GM06990 (cell line): ENCODE results near the gene MAP2K3.

Experiments used
- DNase-seq: peaks from one replicate; pipeline ENCODE4 v3.0.0-alpha.2; 2011; ENCODE audit not compliant: insufficient read length; ENCODE audit errors: extremely low read depth
- H3K27me3 ChIP-seq: replicated peaks from 2 replicates; pipeline ENCODE4 v1.6.0; 2011; ENCODE audit warnings: low read length; ENCODE audit not compliant: control insufficient read depth, insufficient read depth
- H3K36me3 ChIP-seq: 2 replicates; pipeline ENCODE4 v1.5.1; 2011; ENCODE audit warnings: low read length; ENCODE audit not compliant: control insufficient read depth, insufficient read depth
- H3K4me3 ChIP-seq: replicated peaks from 2 replicates; pipeline ENCODE4 v1.5.1; 2011; ENCODE audit warnings: low read depth, mild to moderate bottlenecking, control low read depth, low read length
- CTCF ChIP-seq: IDR thresholded peaks from 2 replicates; pipeline ENCODE4 v1.5.1; 2011; ENCODE audit warnings: low read length, control low read depth, mild to moderate bottlenecking, inconsistent platforms; ENCODE audit not compliant: insufficient read depth, poor library complexity, severe bottlenecking

MAP2K3 gene

DNA sequence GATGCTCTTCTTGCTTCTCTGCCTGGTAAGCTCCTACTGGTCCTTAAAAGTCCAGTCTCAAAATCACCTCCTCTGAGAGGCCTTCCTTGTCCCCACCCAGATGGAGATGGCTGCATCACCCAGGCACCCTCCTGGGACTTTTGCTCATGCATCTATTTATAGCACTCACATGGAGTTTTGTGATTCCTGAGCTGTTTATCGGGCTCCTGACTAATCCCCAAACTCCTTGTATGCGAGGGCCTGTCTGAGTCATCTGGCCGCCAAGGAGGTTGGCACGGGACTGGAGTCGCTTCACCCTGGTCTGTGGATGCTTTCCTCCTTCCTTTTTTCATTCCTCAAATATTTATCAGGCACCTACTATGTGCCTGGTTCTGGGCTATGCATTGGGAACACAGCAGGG lies 2.3 kb upstream of the MAP2K3 start:
- H3K27me3 ChIP-seq = no peaks in the 10 kb centered on the region; the same call in 1 of the 2 replicates
- TF ChIP-seq CTCF = no peak
- no peak for DNase-seq
- no peaks in the 10 kb centered on the region for H3K36me3 ChIP-seq
- no peak overlapping the region for H3K4me3 ChIP-seq

GRCh38 chr17:21282850-21283249 lies 1.7 kb upstream of the MAP2K3 start:
- Histone ChIP-seq H3K4me3 (no peak overlapping the region), H3K36me3 (no peaks in the 10 kb centered on the region), H3K27me3 (no peaks in the 10 kb centered on the region; the same call in 1 of the 2 replicates)
- DNase-seq = no peak
- TF ChIP-seq CTCF = no peak

DNA sequence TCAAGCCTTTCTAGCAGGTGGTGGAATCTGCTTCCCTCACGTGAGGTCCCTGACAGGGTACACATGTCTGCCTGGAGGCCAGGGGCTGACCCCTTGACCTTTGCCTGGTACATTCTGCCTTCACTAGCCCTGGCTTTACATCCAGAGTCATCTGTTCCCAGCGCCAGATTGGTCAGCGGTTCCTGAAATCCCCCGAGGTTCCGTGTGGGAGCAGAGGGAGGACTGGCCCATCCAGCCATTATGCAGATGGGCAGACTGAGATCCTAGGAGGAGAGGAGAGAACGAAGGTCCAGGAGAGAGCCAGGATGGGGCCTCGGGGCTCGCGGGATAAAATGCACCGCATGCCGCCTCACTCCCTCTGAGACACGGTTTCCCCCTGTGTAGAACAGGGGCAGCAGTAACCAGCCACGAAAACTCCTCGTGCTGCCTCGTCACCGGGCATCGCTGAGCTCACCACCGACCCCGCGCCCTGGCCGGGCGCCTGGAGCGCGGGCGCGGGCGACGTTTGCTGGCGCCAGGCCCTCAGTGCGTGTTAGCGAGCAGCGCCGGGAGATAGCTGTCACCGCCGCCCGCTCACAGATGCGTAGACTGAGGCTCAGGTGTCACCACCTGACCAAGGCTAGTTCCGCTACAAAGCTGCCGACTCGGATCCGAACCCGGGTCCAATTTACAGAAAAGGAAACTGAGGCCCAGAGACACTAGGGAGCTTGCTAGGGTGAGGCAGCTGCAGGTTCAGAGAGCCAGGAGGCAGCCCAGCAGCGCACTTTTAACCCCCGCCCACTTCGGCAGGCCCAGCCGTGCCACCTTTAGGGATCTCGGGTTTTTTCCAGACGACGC lies 811 bp upstream of the MAP2K3 start:
- H3K36me3 ChIP-seq = no peaks in the 10 kb centered on the region
- TF ChIP-seq CTCF = no peak
- no peaks in the 10 kb centered on the region for H3K27me3 ChIP-seq
- peak overlapping the region; percentile 89 for H3K4me3 ChIP-seq
- no peak for DNase-seq

DNA sequence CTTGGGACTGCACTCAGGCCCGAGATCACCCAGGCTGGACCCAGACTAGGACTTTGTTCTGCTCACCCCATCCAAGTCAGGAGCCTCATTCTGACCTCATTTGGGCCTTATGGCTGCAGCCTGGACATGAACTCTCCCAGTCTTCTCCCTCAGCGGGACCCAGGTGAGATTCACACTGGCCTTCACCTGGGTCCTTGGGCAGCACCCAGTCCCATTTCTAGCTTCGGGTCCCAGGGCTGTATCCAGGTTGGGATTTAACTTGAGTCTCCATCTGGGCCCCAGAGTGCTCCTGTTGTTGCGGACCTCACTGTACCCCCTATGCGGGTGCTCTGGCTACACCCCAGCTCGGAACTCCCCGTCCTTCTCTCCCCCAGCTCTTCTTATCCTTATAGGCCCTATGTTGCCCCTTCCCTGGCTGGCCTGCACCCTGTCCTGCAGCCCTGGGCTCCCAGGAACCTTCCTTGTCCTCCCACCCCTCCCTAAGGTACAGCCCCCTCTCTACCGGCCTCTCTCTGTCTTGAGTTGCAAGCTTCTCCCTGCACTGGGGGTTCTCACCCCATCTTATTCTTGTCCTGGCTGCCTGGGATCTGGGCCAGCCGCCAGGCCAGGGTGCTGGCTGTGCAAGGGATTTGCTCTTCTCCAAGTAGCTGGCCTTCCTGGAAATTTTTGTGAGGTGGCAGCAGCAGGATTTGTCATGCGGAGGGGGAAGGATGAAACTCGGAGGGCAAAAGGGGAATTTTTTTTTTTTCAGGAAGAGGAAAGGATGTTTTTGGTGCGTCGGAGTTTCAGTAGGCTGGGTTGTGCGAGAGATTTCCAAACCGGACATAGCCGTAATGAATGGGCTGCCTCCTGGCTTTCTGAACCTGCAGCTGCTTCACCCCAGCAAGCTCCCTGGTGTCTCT lies 904 bp downstream of the MAP2K3 start:
- Histone ChIP-seq H3K4me3 (peak overlapping the region; percentile 89), H3K36me3 (no peaks in the 10 kb centered on the region), H3K27me3 (no peaks in the 10 kb centered on the region)
- DNase-seq = no peak
- no peak for TF ChIP-seq CTCF

DNA sequence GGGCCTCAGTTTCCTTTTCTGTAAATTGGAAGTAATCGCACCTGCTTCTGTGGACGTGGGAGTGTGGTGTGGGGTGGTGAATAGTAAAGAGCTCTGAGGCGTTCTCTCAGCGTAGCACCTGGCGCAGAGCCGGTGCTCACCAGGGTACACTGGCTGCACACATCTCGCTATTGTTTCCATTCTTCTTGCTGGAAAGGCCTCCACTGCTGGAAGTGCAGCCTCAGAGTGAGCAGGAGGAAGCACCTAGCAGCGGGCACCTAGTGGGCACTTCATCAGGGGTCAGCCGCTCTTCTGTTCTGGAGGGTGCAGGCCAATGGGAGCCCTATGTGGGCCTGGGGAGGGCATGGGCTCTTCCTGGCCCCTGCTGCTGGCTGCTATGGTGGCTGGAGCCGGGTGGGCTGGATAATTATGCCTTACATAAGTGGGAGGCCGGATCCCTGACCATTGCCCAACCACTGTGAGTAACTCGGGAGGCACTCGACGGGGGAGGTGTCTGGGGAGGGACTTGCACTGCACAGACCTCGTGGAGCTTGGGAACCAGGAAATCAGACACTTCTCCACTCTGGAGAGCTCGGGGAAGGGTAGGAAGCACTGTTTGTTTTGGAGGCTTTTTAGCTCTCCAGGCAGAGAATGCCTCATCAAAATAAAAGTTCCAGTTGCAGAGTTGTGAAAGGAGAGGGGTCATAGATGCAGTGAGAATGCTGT lies 1.7 kb downstream of the MAP2K3 start:
- H3K27me3 ChIP-seq = no peaks in the 10 kb centered on the region
- no peak for TF ChIP-seq CTCF
- H3K4me3 ChIP-seq = peak overlapping the region; percentile 89
- H3K36me3 ChIP-seq = no peaks in the 10 kb centered on the region
- DNase-seq = no peak
